HG03064 (cell line): ENCODE results near the gene OR2Z1.
"Not testable (repeated sequence)": the region's sequence is repeated elsewhere in the genome, so short reads cannot be mapped to it uniquely, and the experiment has no call there.

ENCODE experiments used
- ATAC-seq: cut with Tn5 transposase; IDR thresholded peaks from one replicate; pipeline ENCODE4 v1.9.1; 2021; ENCODE audit warnings: low read depth; ENCODE audit not compliant: unreplicated experiment

OR2Z1 gene

DNA sequence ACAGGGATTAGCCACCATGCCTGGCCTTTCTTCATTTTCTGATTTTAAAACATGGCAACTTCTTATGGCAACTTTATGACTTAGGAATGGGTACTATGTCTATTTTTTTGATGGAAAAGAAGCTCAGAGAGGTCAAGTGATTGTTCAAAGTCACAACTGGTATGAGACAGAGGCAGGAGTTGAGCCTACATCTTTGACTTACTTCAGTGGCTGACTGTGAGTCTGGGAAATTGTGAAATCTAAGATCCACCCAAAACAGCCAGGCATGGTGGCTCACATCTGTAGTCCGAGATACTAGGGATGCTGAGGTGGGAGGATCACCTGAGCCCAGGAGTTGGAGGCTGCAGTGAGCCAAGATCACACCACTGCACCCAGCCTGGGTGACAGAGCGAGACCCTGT lies 20.5 kb upstream of the OR2Z1 start:
- ATAC-seq: no peak

DNA sequence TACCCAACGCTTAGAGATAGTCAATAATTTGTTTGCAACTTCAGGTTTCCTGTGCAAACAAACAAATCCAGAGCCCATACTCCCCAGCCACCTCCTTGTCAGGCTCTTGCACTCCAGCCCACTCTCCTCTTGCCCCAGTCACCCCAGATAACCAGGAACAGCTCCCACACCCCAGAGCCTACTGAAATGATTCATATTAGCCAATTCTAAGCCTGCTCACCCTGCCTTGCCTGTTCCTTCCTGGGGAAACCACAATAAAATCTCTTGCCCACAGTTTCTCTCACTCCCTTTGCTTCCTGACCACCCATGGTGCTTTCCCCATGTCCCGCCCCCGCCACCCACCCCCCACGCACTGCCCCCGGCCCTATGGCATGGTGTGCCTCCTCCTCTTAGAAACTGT lies 19.1 kb upstream of the OR2Z1 start:
- no peak for ATAC-seq

DNA sequence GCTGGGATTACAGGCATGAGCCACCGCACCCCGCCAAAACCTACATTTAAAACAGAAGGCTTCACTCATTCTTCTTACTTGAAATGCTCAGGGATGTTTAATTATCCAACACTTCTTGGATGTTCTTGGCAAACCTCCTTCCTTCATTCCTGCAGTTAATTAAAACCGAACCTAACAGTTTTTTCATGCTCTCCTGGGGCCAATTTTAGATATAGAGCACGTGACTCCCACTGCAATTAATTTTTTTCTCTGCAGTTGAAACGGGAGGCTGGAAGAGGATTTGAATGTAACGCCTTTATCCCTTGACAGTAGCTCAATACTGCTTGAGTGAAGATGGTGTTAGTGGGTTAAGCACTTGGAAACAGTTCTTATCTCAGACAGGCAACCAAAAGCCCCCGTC lies 18.2 kb upstream of the OR2Z1 start:
- ATAC-seq: no peak

DNA sequence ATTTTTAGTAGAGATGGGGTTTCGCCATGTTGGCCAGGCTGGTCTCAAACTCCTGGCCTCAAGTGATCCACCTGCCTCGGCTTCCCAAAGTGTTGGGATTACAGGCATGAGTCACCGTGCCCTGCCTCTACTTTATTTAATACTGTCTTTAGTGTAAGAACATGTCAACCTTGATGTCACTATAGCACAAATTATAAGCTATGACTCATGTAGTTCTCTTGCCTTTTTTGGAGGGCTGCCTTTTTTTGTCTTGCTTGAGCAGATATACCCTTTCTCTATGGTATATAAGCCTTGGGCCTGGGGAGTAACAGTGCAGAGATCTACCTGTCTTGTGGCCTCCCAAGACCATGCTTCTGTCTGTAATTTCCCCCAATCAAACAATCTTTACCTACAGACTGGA lies 16.1 kb upstream of the OR2Z1 start:
- ATAC-seq: not testable (repeated sequence)

DNA sequence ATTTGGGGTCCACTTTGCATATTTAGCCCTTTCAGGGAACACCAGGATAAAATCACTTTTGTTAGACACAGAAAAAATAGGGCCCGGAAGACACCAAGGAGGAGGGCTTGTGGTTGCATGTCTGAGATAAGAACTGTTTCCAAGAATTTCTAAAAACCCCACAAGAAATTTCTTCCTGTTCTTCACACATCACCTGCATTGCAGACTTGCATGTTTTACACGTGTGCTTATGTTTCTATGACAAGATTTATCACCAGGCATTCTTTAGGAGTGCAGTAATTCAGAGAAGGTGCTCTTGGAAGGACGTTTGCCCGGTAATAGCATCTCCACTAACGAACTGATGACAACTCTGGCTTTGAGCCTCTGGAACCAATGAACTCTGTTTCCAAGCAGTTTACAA lies 15.7 kb upstream of the OR2Z1 start:
- ATAC-seq: no peak

DNA sequence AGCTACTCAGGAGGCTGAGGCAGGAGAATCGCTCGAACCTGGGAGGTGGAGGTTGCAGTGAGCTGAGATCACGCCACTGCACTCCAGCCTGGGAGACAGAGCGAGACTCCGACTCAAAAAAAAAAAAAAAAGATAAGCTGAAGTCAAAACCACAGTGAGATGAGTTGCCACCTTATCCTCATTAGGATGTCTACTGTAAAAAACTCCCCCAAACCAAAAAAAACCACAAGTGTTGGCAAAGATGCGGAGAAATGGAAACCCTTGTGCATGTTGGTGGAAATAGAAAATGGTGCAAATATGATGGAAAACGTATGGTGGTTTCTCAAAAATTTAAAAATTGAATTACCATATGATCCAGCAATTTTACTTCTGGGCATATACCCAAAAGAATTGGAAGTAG lies 11.1 kb upstream of the OR2Z1 start:
- ATAC-seq: not testable (repeated sequence)

DNA sequence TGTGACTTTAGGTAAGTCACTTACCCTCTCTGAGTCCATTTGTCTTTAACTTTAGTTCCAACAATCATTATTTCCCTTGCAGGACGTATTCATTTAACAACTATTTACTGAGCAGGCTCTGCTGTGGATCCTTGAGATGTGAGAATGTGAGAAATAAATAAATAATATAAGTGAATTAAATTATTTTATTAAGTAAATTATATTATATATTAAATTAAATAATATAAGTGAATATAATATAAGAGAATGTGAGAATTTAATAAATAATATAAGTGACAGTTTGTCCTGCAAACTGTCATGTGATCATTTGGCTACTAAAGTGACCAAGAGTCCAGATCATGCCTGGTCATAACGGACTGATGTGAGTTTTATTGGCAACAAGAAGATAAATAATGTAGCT lies 598 bp downstream of the OR2Z1 start:
- no peak for ATAC-seq

DNA sequence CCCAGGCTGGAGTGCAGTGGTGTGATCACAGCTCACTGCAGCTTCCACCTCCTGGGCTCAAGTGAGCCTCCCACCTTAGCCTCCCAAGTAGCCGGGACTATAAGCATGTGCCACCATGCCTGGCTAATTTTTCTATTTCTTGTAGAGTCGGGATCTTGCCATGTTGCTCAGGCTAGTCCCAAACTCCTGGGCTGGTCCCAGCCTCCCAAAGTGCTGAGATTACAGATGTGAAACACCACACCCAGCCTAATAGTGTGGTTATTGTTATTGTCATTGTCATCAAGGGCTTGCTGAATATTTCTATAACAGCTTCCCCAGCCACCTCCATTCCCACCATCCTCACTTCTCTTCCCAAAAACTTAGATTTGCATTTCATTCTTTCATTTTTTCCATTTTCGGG lies 2.8 kb downstream of the OR2Z1 start:
- no peak for ATAC-seq

DNA sequence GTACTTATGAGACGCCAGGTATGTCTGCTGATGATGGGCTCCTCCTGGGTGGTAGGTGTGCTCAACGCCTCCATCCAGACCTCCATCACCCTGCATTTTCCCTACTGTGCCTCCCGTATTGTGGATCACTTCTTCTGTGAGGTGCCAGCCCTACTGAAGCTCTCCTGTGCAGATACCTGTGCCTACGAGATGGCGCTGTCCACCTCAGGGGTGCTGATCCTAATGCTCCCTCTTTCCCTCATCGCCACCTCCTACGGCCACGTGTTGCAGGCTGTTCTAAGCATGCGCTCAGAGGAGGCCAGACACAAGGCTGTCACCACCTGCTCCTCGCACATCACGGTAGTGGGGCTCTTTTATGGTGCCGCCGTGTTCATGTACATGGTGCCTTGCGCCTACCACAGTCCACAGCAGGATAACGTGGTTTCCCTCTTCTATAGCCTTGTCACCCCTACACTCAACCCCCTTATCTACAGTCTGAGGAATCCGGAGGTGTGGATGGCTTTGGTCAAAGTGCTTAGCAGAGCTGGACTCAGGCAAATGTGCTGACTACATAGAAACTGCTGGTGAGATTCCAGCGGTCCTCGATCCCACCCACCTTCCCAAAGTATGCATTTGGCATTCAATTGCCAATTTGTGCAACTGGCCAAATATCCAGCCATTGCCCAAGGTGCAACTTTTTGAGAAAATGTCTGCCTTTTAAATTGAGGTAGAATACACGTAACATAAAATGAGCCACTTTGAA lies 10.2 kb downstream of the OR2Z1 start:
- ATAC-seq: no peak

DNA sequence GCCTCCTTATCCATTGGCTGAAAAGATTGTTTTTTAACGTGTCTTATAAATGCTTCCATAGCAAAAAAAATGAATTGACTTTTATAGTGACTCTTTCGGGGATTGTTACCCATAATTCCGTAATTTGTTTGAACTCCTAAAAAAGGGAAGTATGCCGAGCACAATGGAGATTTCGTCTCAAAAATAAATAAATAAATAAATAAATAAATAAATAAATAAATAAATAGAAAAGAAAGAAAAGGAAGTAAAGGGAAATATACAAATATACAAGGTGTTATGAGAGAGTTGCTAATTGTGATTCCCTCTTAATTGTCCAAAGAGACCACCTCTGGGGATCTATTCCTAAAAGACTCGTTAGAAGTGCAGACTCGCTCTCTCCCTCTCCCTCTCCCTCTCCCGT lies 16.9 kb downstream of the OR2Z1 start:
- no peak for ATAC-seq

DNA sequence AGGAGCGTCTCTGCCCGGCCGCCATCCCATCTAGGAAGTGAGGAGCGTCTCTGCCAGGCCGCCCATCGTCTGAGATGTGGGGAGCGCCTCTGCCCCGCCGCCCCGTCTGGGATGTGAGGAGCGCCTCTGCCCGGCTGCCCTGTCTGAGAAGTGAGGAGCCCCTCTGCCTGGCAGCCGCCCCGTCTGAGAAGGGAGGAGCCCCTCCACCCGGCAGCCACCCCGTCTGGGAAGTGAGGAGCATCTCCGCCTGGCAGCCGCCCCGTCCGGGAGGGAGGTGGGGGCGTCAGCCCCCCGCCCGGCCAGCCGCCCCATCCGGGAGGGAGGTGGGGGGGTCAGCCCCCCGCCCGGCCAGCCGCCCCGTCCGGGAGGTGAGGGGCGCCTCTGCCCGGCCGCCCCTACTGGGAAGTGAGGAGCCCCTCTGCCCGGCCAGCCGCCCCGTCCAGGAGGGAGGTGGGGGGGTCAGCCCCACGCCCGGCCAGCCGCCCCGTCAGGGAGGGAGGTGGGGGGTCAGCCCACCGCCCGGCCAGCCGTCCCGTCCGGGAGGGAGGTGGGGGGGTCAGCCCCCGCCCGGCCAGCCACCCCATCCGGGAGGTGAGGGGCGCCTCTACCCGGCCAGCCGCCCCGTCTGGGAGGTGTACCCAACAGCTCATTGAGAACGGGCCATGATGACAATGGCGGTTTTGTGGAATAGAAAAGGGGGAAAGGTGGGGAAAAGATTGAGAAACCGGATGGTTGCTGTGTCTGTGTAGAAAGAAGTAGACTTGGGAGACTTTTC lies 18.0 kb downstream of the OR2Z1 start:
- ATAC-seq: not testable (repeated sequence)

DNA sequence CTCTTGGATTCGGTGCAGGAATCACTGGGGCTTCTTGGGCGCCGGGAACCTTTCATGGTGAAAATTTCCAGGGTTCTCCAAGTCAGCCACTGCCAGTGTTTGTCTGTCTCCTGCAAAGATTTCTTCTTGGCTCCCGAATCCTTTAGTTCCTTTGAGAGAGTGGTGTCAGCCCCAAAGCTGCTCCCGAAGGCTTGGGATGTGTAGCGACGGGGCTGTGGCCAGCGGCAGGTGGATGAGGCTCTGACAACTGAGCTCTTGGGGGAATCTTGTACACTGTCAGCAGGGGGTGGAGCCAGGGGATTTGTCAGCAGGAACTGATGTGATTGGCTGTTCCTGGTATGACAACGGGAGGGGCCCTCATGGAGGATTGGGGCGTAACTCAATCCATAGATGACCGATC lies 45.8 kb downstream of the OR2Z1 start:
- not testable (repeated sequence) for ATAC-seq

DNA sequence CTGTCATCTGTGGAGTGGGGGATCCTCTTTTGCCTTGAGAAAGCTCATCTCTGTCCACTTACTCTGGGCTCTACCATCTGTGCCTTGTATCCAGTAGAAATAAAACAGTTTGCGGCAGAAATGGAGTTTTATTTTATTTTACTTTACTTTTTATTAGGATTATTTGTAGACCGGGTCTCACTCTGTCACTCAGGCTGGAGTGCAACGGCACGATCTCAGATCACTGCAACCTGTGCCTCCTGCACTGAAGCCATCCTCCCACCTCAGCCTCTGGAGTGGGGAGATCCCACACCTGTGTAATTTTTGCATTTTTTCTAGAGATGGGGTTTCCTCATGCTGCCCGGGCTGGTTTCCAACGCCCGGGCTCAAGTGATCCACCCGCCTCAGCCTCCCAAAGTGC lies 47.8 kb downstream of the OR2Z1 start:
- ATAC-seq: not testable (repeated sequence)

DNA sequence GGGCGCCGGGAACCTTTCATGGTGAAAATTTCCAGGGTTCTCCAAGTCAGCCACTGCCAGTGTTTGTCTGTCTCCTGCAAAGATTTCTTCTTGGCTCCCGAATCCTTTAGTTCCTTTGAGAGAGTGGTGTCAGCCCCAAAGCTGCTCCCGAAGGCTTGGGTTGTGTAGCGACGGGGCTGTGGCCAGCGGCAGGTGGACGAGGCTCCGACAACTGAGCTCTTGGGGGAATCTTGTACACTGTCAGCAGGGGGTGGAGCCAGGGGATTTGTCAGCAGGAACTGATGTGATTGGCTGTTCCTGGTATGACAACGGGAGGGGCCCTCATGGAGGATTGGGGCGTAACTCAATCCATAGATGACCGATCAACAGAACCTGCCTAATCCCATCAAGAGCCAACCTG lies 52.2 kb downstream of the OR2Z1 start:
- not testable (repeated sequence) for ATAC-seq
